GM12891 (cell line): ENCODE data around the gene RTN3.

Source experiments
- DNase-seq: peaks from one replicate; pipeline ENCODE4 v3.0.0; 2011; ENCODE audit warnings: low spot score; ENCODE audit not compliant: insufficient read length
- FAIRE-seq: peaks from 2 replicates; lab custom pipeline; 2011; peaks lifted over from hg19 to GRCh38; lab: Jason Lieb, UNC
- PAX5 ChIP-seq: IDR thresholded peaks from 2 replicates; pipeline ENCODE4 v1.6.1; 2011; ENCODE audit warnings: low read length, moderate library complexity, mild to moderate bottlenecking; ENCODE audit not compliant: insufficient read depth, severe bottlenecking
- POLR2A ChIP-seq: IDR thresholded peaks from 2 replicates; pipeline ENCODE4 v1.6.1; 2011; ENCODE audit warnings: low read depth, low read length, control low read depth
- POLR2AphosphoS5 ChIP-seq: IDR thresholded peaks from 2 replicates; pipeline ENCODE4 v1.6.1; 2011; ENCODE audit warnings: low read depth, low read length, control low read depth
- POU2F2 ChIP-seq: IDR thresholded peaks from 2 replicates; pipeline ENCODE4 v1.6.1; 2011; ENCODE audit warnings: low read depth, mild to moderate bottlenecking, control low read depth, low read length, moderate library complexity
- SPI1 ChIP-seq: IDR thresholded peaks from 2 replicates; pipeline ENCODE4 v1.6.1; 2011; ENCODE audit warnings: low read depth, low read length, control low read depth
- TAF1 ChIP-seq: IDR thresholded peaks from 2 replicates; pipeline ENCODE4 v1.6.1; 2011; ENCODE audit warnings: low read depth, low read length, control low read depth

The RTN3 gene

GRCh38 chr11:63783925-63784592 lies 102.8 kb downstream of the RTN3 start:
- DNase-seq (no peak), FAIRE-seq (no peak)
- TF ChIP-seq TAF1 (no peak), SPI1 (no peak), PAX5 (no peak), POLR2A (no peak), POLR2AphosphoS5 (no peak), POU2F2 (no peak)

GRCh38 chr11:63785823-63786222 lies 104.5 kb downstream of the RTN3 start:
- DNase-seq (no peak), FAIRE-seq (no peak)
- TF ChIP-seq POLR2A (no peak), POU2F2 (no peak), SPI1 (no peak), TAF1 (no peak), PAX5 (no peak), POLR2AphosphoS5 (no peak)

GRCh38 chr11:63791495-63792167 lies 110.3 kb downstream of the RTN3 start:
- FAIRE-seq, result no peak
- TF ChIP-seq POLR2AphosphoS5 (no peak), POU2F2 (no peak), TAF1 (no peak), PAX5 (no peak), POLR2A (no peak), SPI1 (no peak)
- DNase-seq, result no peak

GRCh38 chr11:63793161-63793560 lies 111.9 kb downstream of the RTN3 start:
- FAIRE-seq, result no peak
- TF ChIP-seq POLR2AphosphoS5, result no peak
- TF ChIP-seq TAF1, result no peak
- TF ChIP-seq SPI1, result no peak
- no peak for TF ChIP-seq POLR2A
- no peak for TF ChIP-seq PAX5
- no peak for TF ChIP-seq POU2F2
- DNase-seq, result no peak

- FAIRE-seq (no peak), DNase-seq (no peak)
- TF ChIP-seq PAX5 (no peak), POU2F2 (no peak), SPI1 (no peak), POLR2AphosphoS5 (no peak), TAF1 (no peak), POLR2A (no peak)
Observed at GRCh38 chr11:63795066-63795465, 113.8 kb downstream of the RTN3 start.

- TF ChIP-seq TAF1, result no peak
- TF ChIP-seq POU2F2, result no peak
- DNase-seq (no peak), FAIRE-seq (no peak)
Observed at GRCh38 chr11:63800921-63801320, 119.6 kb downstream of the RTN3 start.

- no peak for FAIRE-seq
- no peak for DNase-seq
Observed at GRCh38 chr11:63802637-63803414, 121.5 kb downstream of the RTN3 start.

GRCh38 chr11:63804259-63804658 lies 123.0 kb downstream of the RTN3 start:
- FAIRE-seq, result no peak
- no peak for TF ChIP-seq POLR2A
- no peak for TF ChIP-seq PAX5
- TF ChIP-seq SPI1, result no peak
- no peak for TF ChIP-seq POLR2AphosphoS5
- no peak for TF ChIP-seq POU2F2
- TF ChIP-seq TAF1, result no peak
- DNase-seq, result no peak

More at GRCh38 chr11:63802637-63803414, 121.5 kb downstream of the RTN3 start:
- TF ChIP-seq PAX5, result no peak

- no peak for FAIRE-seq
- DNase-seq, result no peak
- TF ChIP-seq POLR2AphosphoS5 (no peak), POU2F2 (no peak), SPI1 (no peak), PAX5 (no peak), POLR2A (no peak), TAF1 (no peak)
Observed at GRCh38 chr11:63805844-63806415, 124.6 kb downstream of the RTN3 start.
